22Rv1 (cell line): ENCODE data around the gene MDK.

Experiments used
- CTCF ChIP-seq: fragments of 450-650 bp; IDR thresholded peaks from 2 replicates; pipeline ENCODE4 v1.5.1; 2017; ENCODE audit warnings: mild to moderate bottlenecking
- ZFX ChIP-seq: fragments of 450-650 bp; IDR thresholded peaks from 2 replicates; pipeline ENCODE4 v1.6.1; 2017; ENCODE audit warnings: antibody characterized with exemption, borderline replicate concordance

GRCh38 chr11:46375392-46376101, 5.9 kb upstream of the MDK start:
- no peak for TF ChIP-seq CTCF
- TF ChIP-seq ZFX = no peak
